Mesodermal cell (in vitro differentiated cells): ENCODE measurements around the gene VSNL1.

Experiments
- H3K27ac ChIP-seq: 2 replicates; pipeline ENCODE4 v1.7.0; 2013; ENCODE audit warnings: mild to moderate bottlenecking, low read depth, low read length, moderate library complexity; ENCODE audit not compliant: severe bottlenecking
- H3K36me3 ChIP-seq: 2 replicates; pipeline ENCODE4 v1.7.1; 2013; ENCODE audit warnings: mild to moderate bottlenecking, low read length, moderate library complexity; ENCODE audit not compliant: control insufficient read depth, insufficient read depth
- H3K4me1 ChIP-seq: one replicate; pipeline ENCODE4 v1.7.1; 2013; ENCODE audit warnings: mild to moderate bottlenecking, low read length; ENCODE audit not compliant: insufficient read depth, control insufficient read depth, poor library complexity, severe bottlenecking
- H3K4me3 ChIP-seq: 2 replicates; pipeline ENCODE4 v1.7.0; 2013; ENCODE audit warnings: low read length, control low read depth, mild to moderate bottlenecking; ENCODE audit not compliant: insufficient read depth, poor library complexity, severe bottlenecking; ENCODE audit errors: extremely low read depth
- H3K9me3 ChIP-seq: 2 replicates; pipeline ENCODE4 v1.7.1; 2013; ENCODE audit warnings: mild to moderate bottlenecking, low read length, moderate library complexity; ENCODE audit not compliant: control insufficient read depth
- WGBS, 2 experiments: methylation state at CpG; one replicate each; pipeline ENCODE4 v1.1.5; 2013; ENCODE audit warnings: missing lambda C conversion rate in 2 of 2; ENCODE audit not compliant: insufficient coverage in 2 of 2; 5-methylcytosine and 5-hydroxymethylcytosine counted together

Gene VSNL1

DNA sequence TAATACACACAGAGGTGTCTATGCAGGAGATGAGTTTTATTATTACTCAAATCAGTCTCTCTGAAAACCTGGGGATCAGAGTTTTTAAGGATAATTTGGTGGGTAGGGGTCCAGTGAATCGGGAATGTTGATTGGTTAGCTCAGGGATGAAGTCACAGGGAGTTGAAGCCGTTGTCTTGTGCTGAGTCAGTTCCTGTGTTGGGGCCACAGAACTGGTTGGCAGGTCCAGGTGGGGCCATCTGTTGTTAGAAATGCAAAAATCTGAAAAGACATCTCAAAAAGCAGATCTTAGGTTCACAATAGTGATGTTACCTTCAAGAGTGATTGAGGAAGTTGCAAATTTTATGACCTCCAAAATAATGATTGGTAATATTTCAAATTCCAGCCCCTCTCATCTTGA is 86.9 kb downstream of the VSNL1 start:
- H3K36me3 ChIP-seq = no peaks in the 10 kb centered on the region
- no peak overlapping the region for H3K4me3 ChIP-seq
- WGBS, 2 experiments = 83 to 100% methylated on average over 1 to 2 of the region's 2 CpGs
- no peak overlapping the region for H3K27ac ChIP-seq
- H3K9me3 ChIP-seq = peaks cover 17% of the 10 kb centered on the region
- H3K4me1 ChIP-seq = no peaks in the 10 kb centered on the region

DNA sequence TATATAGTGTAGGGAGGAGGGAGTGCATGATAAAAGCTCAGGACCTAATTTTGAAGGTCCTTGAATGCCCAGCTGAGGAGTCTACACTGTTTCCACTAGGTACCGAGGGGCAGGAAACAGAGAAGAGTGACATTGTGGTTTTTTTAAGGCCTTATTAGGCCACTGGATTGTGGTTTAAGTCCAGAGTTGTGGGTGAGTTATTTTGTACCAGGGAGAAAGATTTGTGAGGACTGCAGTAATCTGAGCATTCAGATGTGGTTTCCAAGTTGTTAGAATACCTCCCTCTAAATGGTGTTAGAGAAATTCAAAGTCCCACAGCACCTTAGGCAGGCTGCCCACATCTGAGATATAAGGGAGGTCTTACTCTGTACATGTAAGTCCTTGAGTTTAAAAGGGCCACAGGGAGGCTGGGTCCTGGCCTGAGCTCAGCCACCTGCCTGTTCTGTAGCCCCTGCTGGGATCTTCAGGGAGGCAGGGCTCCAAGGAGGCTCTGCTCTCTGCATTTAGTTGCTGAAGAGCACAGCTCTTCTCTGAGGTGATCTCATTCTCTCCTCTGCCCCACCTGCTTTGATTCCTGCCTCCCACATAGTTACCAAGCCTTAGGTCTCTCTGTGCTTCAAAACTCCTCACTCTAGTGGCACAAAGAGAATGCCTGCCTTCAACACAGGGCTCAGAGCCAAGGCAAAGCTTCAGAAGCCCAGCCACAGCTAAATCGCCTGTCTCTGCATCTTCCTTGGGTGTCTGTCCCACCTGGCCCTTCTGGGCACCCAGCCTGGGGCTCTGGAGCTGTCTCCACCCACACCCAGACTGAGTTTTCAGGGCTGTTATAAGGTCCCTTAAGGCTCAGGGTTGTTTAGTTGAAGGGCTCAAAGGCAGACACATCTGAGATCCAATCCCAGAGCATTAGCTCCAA is 88.1 kb downstream of the VSNL1 start:
- H3K27ac ChIP-seq = no peak overlapping the region
- peaks cover 17% of the 10 kb centered on the region for H3K9me3 ChIP-seq
- 86 to 100% methylated on average over 2 of the region's 2 CpGs for WGBS, 2 experiments
- no peak overlapping the region for H3K4me3 ChIP-seq
- H3K4me1 ChIP-seq = no peaks in the 10 kb centered on the region
- no peaks in the 10 kb centered on the region for H3K36me3 ChIP-seq

DNA sequence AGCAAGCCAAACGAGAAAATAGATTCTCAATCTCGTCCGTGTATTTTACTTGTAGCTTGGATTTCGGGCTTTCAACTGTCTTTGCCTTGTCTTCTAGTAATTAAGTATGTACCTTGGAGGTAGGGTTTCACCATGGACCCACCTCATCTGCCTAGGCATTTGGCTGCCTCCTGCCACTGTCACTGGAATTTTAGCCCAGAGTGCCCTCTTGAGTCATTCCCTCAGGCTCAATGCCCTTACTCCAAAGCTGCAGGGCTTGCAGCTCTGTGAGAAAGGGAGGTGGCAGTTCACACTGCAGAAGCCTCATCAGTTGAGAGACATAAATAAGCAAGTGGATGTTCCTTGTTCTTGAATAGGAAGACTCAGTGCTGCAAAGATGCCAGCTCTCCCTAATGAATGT is 89.6 kb downstream of the VSNL1 start:
- no peak overlapping the region for H3K27ac ChIP-seq
- 92 to 93% methylated on average over 4 of the region's 4 CpGs for WGBS, 2 experiments
- H3K4me1 ChIP-seq = no peaks in the 10 kb centered on the region
- H3K9me3 ChIP-seq = peaks cover 11% of the 10 kb centered on the region
- H3K4me3 ChIP-seq = no peak overlapping the region
- H3K36me3 ChIP-seq = no peaks in the 10 kb centered on the region

DNA sequence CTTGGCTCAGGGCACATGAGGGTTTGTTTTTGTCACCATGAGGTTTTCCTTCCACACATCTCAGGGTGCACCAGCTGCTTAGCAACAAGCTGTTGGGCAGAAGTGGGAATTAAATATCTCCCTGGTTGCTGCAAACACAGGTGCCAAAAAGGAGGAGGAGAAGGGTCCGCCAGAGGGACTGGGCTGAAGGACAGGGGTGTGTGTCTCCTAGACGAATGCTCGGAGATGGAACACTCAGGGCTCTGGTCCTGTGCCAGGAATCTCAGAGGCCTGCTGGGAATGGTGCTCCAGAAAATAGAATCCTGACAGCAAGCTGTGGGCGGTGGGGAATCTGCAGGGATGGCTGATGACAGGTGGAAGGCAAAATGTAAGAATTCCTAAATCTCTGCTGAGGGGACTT is 94.5 kb downstream of the VSNL1 start:
- Histone ChIP-seq H3K36me3 (no peaks in the 10 kb centered on the region), H3K27ac (no peak overlapping the region), H3K4me3 (no peak overlapping the region), H3K4me1 (no peaks in the 10 kb centered on the region), H3K9me3 (peaks cover under 1% of the 10 kb centered on the region)
- WGBS, 2 experiments = 86 to 88% methylated on average over 4 of the region's 4 CpGs

GRCh38 chr2:17636257-17636656 is 95.8 kb downstream of the VSNL1 start:
- Histone ChIP-seq H3K9me3 (no peaks in the 10 kb centered on the region), H3K27ac (no peak overlapping the region), H3K4me3 (no peak overlapping the region), H3K36me3 (no peaks in the 10 kb centered on the region), H3K4me1 (no peaks in the 10 kb centered on the region)
- WGBS, 2 experiments = 84 to 100% methylated on average over 1 to 2 of the region's 3 CpGs

DNA sequence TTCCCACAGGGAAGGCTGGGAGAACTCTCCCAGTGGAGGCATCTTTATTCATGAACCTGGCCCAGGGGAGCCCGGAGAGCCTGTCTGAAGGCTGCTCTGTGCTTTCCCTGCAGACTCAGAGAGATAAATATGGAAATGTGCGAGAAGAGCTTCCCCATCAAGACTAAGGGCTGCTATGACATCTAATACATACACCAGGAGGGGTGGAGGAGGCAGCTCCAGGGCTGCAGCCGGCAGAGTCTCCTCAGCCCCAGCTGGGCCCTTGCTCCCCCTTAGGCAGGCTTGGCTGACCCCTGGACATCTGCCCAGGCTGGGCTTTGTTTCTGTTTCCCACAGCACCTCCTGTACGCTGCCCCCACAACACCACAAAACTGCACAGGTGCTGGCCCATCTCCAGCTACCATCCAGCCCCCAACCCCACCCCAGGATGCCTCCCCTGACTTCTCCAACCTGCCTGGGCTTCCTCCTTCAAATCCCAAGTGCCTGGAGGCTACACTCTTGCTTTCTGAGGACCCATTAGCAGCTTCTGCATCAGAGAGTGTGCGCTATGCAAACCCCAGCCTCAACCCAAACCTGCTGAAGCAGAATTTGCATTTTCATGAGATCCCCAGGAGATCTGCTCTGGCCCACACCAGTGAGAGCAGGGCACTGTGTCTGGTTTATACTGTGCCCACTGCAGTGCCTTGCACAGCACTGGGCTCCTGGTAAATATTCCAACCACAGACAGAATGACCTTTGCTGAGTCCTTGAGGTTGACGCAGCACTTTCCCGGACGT is 96.8 kb downstream of the VSNL1 start:
- no peaks in the 10 kb centered on the region for H3K4me1 ChIP-seq
- H3K9me3 ChIP-seq = no peaks in the 10 kb centered on the region
- WGBS, 2 experiments = 92 to 96% methylated on average over 5 to 7 of the region's 8 CpGs
- H3K27ac ChIP-seq = no peak overlapping the region
- no peak overlapping the region for H3K4me3 ChIP-seq
- H3K36me3 ChIP-seq = no peaks in the 10 kb centered on the region

DNA sequence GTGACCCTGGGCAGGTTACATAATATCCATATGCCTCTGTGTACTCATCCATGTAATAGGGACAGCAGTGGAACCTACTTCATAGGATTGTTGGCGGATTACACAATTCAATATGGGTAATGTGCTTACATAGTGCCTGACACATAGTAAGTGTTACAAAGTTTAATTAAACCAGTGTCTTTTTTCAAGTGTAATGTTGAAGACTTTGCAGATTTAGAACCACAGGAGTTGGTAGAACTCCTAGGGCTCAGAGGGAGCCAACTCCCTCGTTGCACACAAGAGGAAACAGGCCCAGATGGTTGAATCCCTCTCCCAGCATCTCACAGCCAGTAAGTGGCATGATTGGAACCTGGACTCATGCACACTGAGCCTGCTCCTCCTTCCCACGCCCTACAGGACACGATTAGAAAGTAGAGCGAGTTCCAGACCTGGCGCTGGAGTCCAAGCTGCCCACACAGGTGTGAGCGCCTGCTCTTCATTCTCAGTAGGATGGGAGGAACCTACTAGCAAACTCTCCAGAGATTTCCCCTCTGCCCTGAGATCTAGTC is 97.8 kb downstream of the VSNL1 start:
- H3K4me3 ChIP-seq = no peak overlapping the region
- H3K36me3 ChIP-seq = no peaks in the 10 kb centered on the region
- no peak overlapping the region for H3K27ac ChIP-seq
- no peaks in the 10 kb centered on the region for H3K9me3 ChIP-seq
- WGBS, 2 experiments = 87 to 96% methylated on average over 6 of the region's 7 CpGs
- peaks cover 7% of the 10 kb centered on the region for H3K4me1 ChIP-seq

DNA sequence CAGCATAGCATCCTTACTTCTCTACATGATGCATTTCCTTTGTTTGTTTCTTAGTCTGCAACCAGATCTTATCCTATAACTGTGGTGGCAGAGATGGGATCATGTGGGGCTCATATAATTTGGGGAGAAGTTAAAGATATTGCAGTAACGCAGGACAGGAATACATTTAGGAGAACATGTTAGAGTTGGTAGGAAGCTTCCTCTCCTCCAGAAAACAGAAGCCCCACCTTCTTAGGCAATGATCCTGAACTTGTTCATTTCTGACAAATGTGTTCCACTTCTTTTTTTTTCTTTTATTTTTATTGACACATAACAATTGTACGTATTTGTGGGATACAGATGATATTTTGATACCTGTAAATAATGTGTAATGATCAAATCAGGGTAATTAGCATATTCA is 99.9 kb downstream of the VSNL1 start:
- H3K27ac ChIP-seq = no peak overlapping the region
- no peaks in the 10 kb centered on the region for H3K36me3 ChIP-seq
- peaks cover 12% of the 10 kb centered on the region for H3K4me1 ChIP-seq
- no peak overlapping the region for H3K4me3 ChIP-seq
- H3K9me3 ChIP-seq = no peaks in the 10 kb centered on the region
- WGBS, 2 experiments = 100% methylated on average over 1 of the region's 2 CpGs; no CpG with 5 or more reads in 1 of the 2 experiments

GRCh38 chr2:17643031-17643615 is 102.6 kb downstream of the VSNL1 start:
- H3K4me3 ChIP-seq = no peak overlapping the region
- H3K4me1 ChIP-seq = peaks cover 16% of the 10 kb centered on the region
- H3K27ac ChIP-seq = peak overlapping the region; percentile 45
- WGBS, 2 experiments = 53 to 76% methylated on average over 5 of the region's 6 CpGs
- H3K9me3 ChIP-seq = no peaks in the 10 kb centered on the region
- H3K36me3 ChIP-seq = no peaks in the 10 kb centered on the region

- Histone ChIP-seq H3K9me3 (no peaks in the 10 kb centered on the region), H3K4me1 (peaks cover 16% of the 10 kb centered on the region), H3K4me3 (no peak overlapping the region), H3K27ac (no peak overlapping the region), H3K36me3 (no peaks in the 10 kb centered on the region)
- 83 to 94% methylated on average over 2 to 3 of the region's 4 CpGs for WGBS, 2 experiments
These were observed 104.7 kb downstream of the VSNL1 start for GRCh38 chr2:17644997-17645720.
